WTC11 (cell line): ENCODE results near the gene SYCE3.

ENCODE experiments used
- ATF1 ChIP-seq: sonication (generic); formaldehyde crosslinking; IDR thresholded peaks from 2 replicates; pipeline ENCODE4 v1.8.1; 2023; ENCODE audit warnings: mild to moderate bottlenecking, moderate library complexity, missing genetic modification reagents
- ATF3 ChIP-seq: sonication (generic); formaldehyde crosslinking; conservative IDR thresholded peaks from 2 replicates; pipeline ENCODE4 v1.8.1; 2022; ENCODE audit warnings: mild to moderate bottlenecking, missing genetic modification reagents
- CBFB ChIP-seq: sonication (generic); formaldehyde crosslinking; IDR thresholded peaks from 2 replicates; pipeline ENCODE4 v1.8.1; 2022; ENCODE audit warnings: mild to moderate bottlenecking, low read depth, missing genetic modification reagents
- CTCF ChIP-seq: fragments of 200-600 bp; IDR thresholded peaks from 2 replicates; pipeline ENCODE4 v1.8.0; 2022; ENCODE audit warnings: antibody characterized with exemption
- E2F1 ChIP-seq: sonication (generic); formaldehyde crosslinking; IDR thresholded peaks from 2 replicates; pipeline ENCODE4 v1.8.0; 2022; ENCODE audit warnings: mild to moderate bottlenecking, missing genetic modification reagents
- ERG ChIP-seq: fragments of 250-450 bp; sonication (Bioruptor Pico); IDR thresholded peaks from 2 replicates; pipeline ENCODE4 v1.8.0; 2021; ENCODE audit warnings: mild to moderate bottlenecking
- PRDM15 ChIP-seq: sonication (generic); formaldehyde crosslinking; IDR thresholded peaks from 2 replicates; pipeline ENCODE4 v1.8.0; 2022; ENCODE audit warnings: missing genetic modification reagents
- SP1 ChIP-seq: sonication (generic); formaldehyde crosslinking; conservative IDR thresholded peaks from 2 replicates; pipeline ENCODE4 v1.8.1; 2022; ENCODE audit warnings: missing genetic modification reagents
- USF2 ChIP-seq: sonication (generic); formaldehyde crosslinking; IDR thresholded peaks from 2 replicates; pipeline ENCODE4 v1.8.1; 2023; ENCODE audit warnings: mild to moderate bottlenecking, missing genetic modification reagents, moderate library complexity
- ZNF512 ChIP-seq: sonication (generic); formaldehyde crosslinking; IDR thresholded peaks from 2 replicates; pipeline ENCODE4 v1.8.1; 2022; ENCODE audit warnings: missing genetic modification reagents, borderline replicate concordance

- no peak for TF ChIP-seq CTCF
- TF ChIP-seq CBFB (CRISPR knock-in tag), result peak; percentile 92; the same call in 1 of the 2 replicates
- TF ChIP-seq ZNF512 (CRISPR knock-in tag), result no peak
- no peak for TF ChIP-seq E2F1 (CRISPR knock-in tag)
- no peak for TF ChIP-seq USF2 (CRISPR knock-in tag)
- no peak; the same call in 1 of the 2 replicates for TF ChIP-seq SP1 (CRISPR knock-in tag)
- TF ChIP-seq PRDM15 (CRISPR knock-in tag), result no peak
- no peak for TF ChIP-seq ERG
- no peak for TF ChIP-seq ATF1 (CRISPR knock-in tag)
- TF ChIP-seq ATF3 (CRISPR knock-in tag), result no peak
These were observed 36.9 kb downstream of the SYCE3 start for GRCh38 chr22:50525858-50526107.
